Measurements from ENCODE around the gene FBF1. TPM values are rescaled to one million over a fixed set of nuclear protein-coding genes. Genes with fewer than 3 reads are reported as not detected.
A peak's percentile ranks its signal among the peaks of the same experiment; 100 is the strongest.

The FBF1 gene
- total RNA-seq, 1 experiment from 2014 or later, result 22.8 TPM

DNA sequence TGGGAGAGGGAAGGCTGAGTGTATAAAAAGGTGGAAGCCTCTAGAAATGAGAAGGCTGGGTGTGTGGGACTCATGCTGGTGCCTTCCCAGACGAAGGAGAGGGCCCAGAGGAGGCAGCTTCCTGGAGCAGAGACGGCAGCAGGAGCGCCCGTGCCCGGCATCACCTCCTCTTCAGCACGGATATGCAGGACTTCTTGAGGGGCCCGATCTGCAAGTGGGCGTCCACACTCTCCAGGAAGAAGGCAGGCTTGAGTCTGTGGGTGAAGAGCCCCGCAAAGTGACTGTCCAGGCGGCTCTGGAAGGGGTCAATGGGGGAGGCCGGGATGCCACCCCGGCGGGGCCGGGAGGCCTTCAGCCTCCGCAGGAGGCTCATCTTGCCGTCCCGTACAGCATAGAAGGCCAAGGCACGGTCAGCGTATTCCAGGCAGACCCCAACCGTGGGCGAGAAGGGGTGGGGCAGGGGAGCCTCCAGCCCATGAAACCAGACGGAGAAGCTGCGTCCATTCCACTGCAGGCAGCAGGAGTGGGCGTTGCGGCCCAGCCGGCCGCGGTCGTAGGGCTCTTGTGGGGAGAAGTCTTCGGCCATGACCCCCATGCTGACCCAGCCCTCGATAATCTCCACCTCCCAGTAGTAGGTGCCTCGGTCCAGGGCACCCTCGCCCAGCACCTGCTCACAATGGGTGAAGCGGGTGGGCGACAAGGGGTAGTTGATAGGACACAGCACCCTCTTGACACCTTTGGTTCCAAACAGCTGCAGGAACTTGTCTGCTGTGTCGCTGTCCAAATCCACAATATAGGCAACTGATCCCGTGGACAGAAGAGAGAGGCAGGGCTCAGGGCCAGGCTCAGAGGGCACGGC is 66.3 kb downstream of the FBF1 start (continued):
- TF ChIP-seq TCF7L2 (IDR thresholded peaks at IDR 0.05; ENCODE audit: borderline replicate concordance, extremely low read depth, insufficient read depth, insufficient read length) (no peak), EGR1 (IDR thresholded peaks at IDR 0.05; ENCODE audit: low read depth) (no peak), CBX3 (IDR thresholded peaks at IDR 0.05; ENCODE audit: low read depth) (no peak)

DNA sequence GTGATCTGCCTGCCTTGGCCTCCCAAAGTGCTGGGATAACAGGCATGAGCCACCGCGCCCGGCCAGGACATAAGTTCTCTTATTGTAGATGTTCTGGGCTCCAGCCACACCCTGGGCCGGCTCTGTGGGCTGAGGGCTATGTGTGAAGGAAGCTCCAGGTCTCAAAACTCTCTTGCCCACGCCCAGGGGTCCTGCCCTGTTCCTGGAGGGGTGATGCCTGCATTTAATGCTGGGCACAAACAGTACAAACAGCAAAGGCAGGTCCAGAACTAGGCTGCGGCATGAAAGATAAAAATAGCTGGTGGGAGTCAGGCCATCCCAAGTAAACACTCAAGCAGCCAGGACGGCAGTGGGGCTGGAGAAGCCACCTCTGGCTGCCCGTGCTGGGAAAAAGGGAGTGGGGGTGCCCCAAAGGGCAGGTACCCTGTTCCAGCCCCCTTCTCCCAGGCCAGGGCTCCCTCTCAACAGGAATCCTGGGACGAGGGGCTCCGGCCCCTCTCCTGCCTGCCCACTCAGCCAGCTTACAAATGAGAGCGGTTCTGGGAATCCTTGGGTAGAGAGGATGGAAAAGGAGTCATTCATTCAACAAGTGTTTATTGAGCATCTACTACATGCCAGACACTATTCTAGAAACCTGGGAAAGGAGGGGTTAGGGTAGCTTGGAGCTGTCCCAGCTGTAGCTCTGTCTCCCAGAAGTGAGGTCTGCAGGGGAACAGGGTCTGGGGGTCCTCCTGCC is 67.1 kb downstream of the FBF1 start:
- Histone ChIP-seq H4K20me1 (ENCODE audit: insufficient read depth) (no peaks in the 10 kb centered on the region), H3K9me3 (ENCODE audit: control insufficient read depth in 1 of 2, insufficient read depth in 1 of 2, low read depth in 1 of 2, low read length in 2 of 2) (no peaks in the 10 kb centered on the region), H3K4me2 (ENCODE audit: low read length) (peak overlapping the region; percentile 73; the same call in 1 of the 2 replicates), H3K27me3 (ENCODE audit: insufficient read depth, low read length) (no peaks in the 10 kb centered on the region), H2AFZ (ENCODE audit: low read depth, low read length, poor library complexity, severe bottlenecking) (no peak overlapping the region), H3K27ac (ENCODE audit: low read depth, low read length) (peak overlapping the region; percentile 99), H3K9me2 (ENCODE audit: insufficient read depth) (no peaks in the 10 kb centered on the region), H3K9ac (ENCODE audit: low read length) (peak overlapping the region; percentile 19; the same call in 1 of the 2 replicates), H3K79me2 (ENCODE audit: insufficient read depth, low read length) (peaks cover 27% of the 10 kb centered on the region), H3K4me3 (replicated peaks in 1 of 2; ENCODE audit: low read depth in 1 of 2, low read length in 2 of 2) (no peak overlapping the region), H3K4me1 (ENCODE audit: control insufficient read depth in 1 of 2, insufficient read depth in 2 of 2, low read length in 2 of 2) (peaks cover 69 to 87% of the 10 kb centered on the region in 2 experiments), H3K36me3 (ENCODE audit: control insufficient read depth in 1 of 2, insufficient read depth in 2 of 2, low read length in 2 of 2) (peaks cover 0 to 4% of the 10 kb centered on the region in 2 experiments; a peak in 1 of 4 replicates)
- DNase-seq (ENCODE audit: low read depth, low spot score) (no peak), ATAC-seq (no peak)
- POLR2A ChIA-PET, result interaction anchor here (0.5 to 5.0 kb wide), 4 partner anchors 17 to 97 kb away, joined by 4 to 27 read pairs (median 10); a partner anchor contains a TSS
- intact Hi-C loops (cut with micrococcal nuclease), result no loop called here
- CTCF ChIA-PET, result interaction anchor here (1.4 to 6.3 kb wide), 4 partner anchors 9 to 18 kb away, joined by 3 to 57 read pairs (median 32); partner anchors contain the start of gene WBP2
- BruUV-seq (replicated peaks), result no TSS peak
- TF ChIP-seq SIN3A (IDR thresholded peaks at IDR 0.05; ENCODE audit: low read depth) (no peak), POLR2A (IDR thresholded peaks at IDR 0.05; ENCODE audit: borderline replicate concordance, extremely low read depth, insufficient read depth, insufficient read length) (no peak), EZH2 (IDR thresholded peaks at IDR 0.05) (no peak), FOSL1 (IDR thresholded peaks at IDR 0.05; ENCODE audit: low read depth) (no peak), POLR2AphosphoS5 (IDR thresholded peaks at IDR 0.05; ENCODE audit: low read depth, low read length) (no peak), EGR1 (IDR thresholded peaks at IDR 0.05; ENCODE audit: low read depth) (no peak), YY1 (IDR thresholded peaks at IDR 0.05; ENCODE audit: extremely low read depth, insufficient replicate concordance, low read depth, low read length) (no peak), SP1 (IDR thresholded peaks at IDR 0.05; ENCODE audit: low read depth) (no peak), CEBPB (IDR thresholded peaks at IDR 0.05; ENCODE audit: low read depth) (no peak), SRF (IDR thresholded peaks at IDR 0.05; ENCODE audit: low read depth) (no peak)
- TF ChIP-seq, protein P1, sequence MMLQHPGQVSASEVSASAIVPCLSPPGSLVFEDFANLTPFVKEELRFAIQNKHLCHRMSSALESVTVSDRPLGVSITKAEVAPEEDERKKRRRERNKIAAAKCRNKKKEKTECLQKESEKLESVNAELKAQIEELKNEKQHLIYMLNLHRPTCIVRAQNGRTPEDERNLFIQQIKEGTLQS (IDR thresholded peaks at IDR 0.05), result no peak
- TF ChIP-seq, protein P2, sequence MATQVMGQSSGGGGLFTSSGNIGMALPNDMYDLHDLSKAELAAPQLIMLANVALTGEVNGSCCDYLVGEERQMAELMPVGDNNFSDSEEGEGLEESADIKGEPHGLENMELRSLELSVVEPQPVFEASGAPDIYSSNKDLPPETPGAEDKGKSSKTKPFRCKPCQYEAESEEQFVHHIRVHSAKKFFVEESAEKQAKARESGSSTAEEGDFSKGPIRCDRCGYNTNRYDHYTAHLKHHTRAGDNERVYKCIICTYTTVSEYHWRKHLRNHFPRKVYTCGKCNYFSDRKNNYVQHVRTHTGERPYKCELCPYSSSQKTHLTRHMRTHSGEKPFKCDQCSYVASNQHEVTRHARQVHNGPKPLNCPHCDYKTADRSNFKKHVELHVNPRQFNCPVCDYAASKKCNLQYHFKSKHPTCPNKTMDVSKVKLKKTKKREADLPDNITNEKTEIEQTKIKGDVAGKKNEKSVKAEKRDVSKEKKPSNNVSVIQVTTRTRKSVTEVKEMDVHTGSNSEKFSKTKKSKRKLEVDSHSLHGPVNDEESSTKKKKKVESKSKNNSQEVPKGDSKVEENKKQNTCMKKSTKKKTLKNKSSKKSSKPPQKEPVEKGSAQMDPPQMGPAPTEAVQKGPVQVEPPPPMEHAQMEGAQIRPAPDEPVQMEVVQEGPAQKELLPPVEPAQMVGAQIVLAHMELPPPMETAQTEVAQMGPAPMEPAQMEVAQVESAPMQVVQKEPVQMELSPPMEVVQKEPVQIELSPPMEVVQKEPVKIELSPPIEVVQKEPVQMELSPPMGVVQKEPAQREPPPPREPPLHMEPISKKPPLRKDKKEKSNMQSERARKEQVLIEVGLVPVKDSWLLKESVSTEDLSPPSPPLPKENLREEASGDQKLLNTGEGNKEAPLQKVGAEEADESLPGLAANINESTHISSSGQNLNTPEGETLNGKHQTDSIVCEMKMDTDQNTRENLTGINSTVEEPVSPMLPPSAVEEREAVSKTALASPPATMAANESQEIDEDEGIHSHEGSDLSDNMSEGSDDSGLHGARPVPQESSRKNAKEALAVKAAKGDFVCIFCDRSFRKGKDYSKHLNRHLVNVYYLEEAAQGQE (IDR thresholded peaks at IDR 0.05; ENCODE audit: low read depth), result no peak
- RAD21 ChIA-PET (ENCODE audit: low non-redundant PET in 1 of 2, low total read pairs in 2 of 2, uncharacterized antibody in 2 of 2, unreplicated experiment in 2 of 2), result no interaction called here

Measured in HCT116 (cell line).